SKM-1 (cell line): ENCODE data around the gene RMDN2.

Experiments used
- DNase-seq: peaks from one replicate; lab custom pipeline; 2025; ENCODE audit not compliant: unreplicated experiment; lab: John Stamatoyannopoulos, UW

Gene RMDN2

GRCh38 chr2:37896319-37896718 lies 28.8 kb upstream of the RMDN2 start:
- no peak for DNase-seq

- no peak for DNase-seq
These were observed 27.6 kb upstream of the RMDN2 start for GRCh38 chr2:37897511-37897910.

GRCh38 chr2:37898448-37898847 lies 26.6 kb upstream of the RMDN2 start:
- DNase-seq: no peak

GRCh38 chr2:37902991-37903390 lies 22.1 kb upstream of the RMDN2 start:
- DNase-seq: no peak

GRCh38 chr2:37904425-37904824 lies 20.7 kb upstream of the RMDN2 start:
- DNase-seq: no peak

- no peak for DNase-seq
These were observed 20.1 kb upstream of the RMDN2 start for GRCh38 chr2:37904993-37905392.

GRCh38 chr2:37906131-37906530 lies 19.0 kb upstream of the RMDN2 start:
- peak; percentile 58 for DNase-seq

- no peak for DNase-seq
These were observed 17.4 kb upstream of the RMDN2 start for GRCh38 chr2:37907501-37908225.

- peak; percentile 33 for DNase-seq
These were observed 13.7 kb upstream of the RMDN2 start for GRCh38 chr2:37911296-37911873.

- DNase-seq: no peak
These were observed 13.0 kb upstream of the RMDN2 start for GRCh38 chr2:37912056-37912455.

GRCh38 chr2:37912616-37913015 lies 12.5 kb upstream of the RMDN2 start:
- DNase-seq: no peak

GRCh38 chr2:37914340-37914739 lies 10.7 kb upstream of the RMDN2 start:
- no peak for DNase-seq

- DNase-seq: no peak
These were observed 9.3 kb upstream of the RMDN2 start for GRCh38 chr2:37915773-37916172.

GRCh38 chr2:37916512-37917082 lies 8.5 kb upstream of the RMDN2 start:
- DNase-seq: no peak

GRCh38 chr2:37917281-37918228 lies 7.5 kb upstream of the RMDN2 start:
- no peak for DNase-seq

- no peak for DNase-seq
These were observed 6.3 kb upstream of the RMDN2 start for GRCh38 chr2:37918742-37919186.

GRCh38 chr2:37919631-37920032 lies 5.5 kb upstream of the RMDN2 start:
- no peak for DNase-seq

GRCh38 chr2:37920570-37920969 lies 4.5 kb upstream of the RMDN2 start:
- DNase-seq: no peak

- DNase-seq: no peak
These were observed 3.3 kb upstream of the RMDN2 start for GRCh38 chr2:37921781-37922180.

- peak; percentile 10 for DNase-seq
These were observed 1.6 kb upstream of the RMDN2 start for GRCh38 chr2:37923308-37924055.

GRCh38 chr2:37926635-37927034 lies 1.5 kb downstream of the RMDN2 start:
- DNase-seq: no peak
